Endodermal cell (in vitro differentiated cells): ENCODE results near the gene COL20A1. TPM values are rescaled to one million over a fixed set of nuclear protein-coding genes. Genes with fewer than 3 reads are reported as not detected.

ENCODE experiments used
- DNase-seq: peaks from one replicate; pipeline ENCODE4 v3.0.0-alpha.2; 2017
- H3K27ac ChIP-seq: 2 replicates; pipeline ENCODE4 v1.5.1; 2013; ENCODE audit warnings: mild to moderate bottlenecking, low read depth, low read length, moderate library complexity
- H3K27me3 ChIP-seq: 2 replicates; pipeline ENCODE4 v1.6.1; 2013; ENCODE audit warnings: mild to moderate bottlenecking, low read length, moderate library complexity; ENCODE audit not compliant: insufficient read depth, control insufficient read depth, poor library complexity, severe bottlenecking
- H3K36me3 ChIP-seq: 2 replicates; pipeline ENCODE4 v1.7.0; 2013; ENCODE audit warnings: mild to moderate bottlenecking, low read length, moderate library complexity; ENCODE audit not compliant: control insufficient read depth, insufficient read depth
- H3K4me1 ChIP-seq: one replicate; pipeline ENCODE4 v1.7.0; 2013; ENCODE audit warnings: low read length; ENCODE audit not compliant: control insufficient read depth, insufficient read depth
- H3K4me3 ChIP-seq: 2 replicates; pipeline ENCODE4 v1.5.1; 2013; ENCODE audit warnings: mild to moderate bottlenecking, low read length, moderate library complexity
- H3K9ac ChIP-seq: 2 replicates; pipeline ENCODE4 v1.6.1; 2013; ENCODE audit warnings: mild to moderate bottlenecking, low read length, moderate library complexity; ENCODE audit not compliant: poor library complexity, severe bottlenecking; ENCODE audit errors: extremely low read depth
- H3K9me3 ChIP-seq: 2 replicates; pipeline ENCODE4 v1.6.1; 2013; ENCODE audit warnings: mild to moderate bottlenecking, low read length, moderate library complexity; ENCODE audit not compliant: control insufficient read depth
- H3K27ac Mint-ChIP-seq: 2 replicates; pipeline ENCODE4 v1.8.0; 2020; ENCODE audit warnings: mixed read lengths
- H3K27me3 Mint-ChIP-seq: 2 replicates; pipeline ENCODE4 v1.8.0; 2021; ENCODE audit warnings: mild to moderate bottlenecking, mixed read lengths; ENCODE audit not compliant: insufficient read depth
- H3K36me3 Mint-ChIP-seq: 2 replicates; pipeline ENCODE4 v1.8.0; 2020; ENCODE audit warnings: low read depth, mixed read lengths
- H3K4me1 Mint-ChIP-seq: 2 replicates; pipeline ENCODE4 v1.8.0; 2020; ENCODE audit warnings: mixed read lengths
- H3K4me3 Mint-ChIP-seq: 2 replicates; pipeline ENCODE4 v1.8.0; 2020; ENCODE audit warnings: mild to moderate bottlenecking, moderate library complexity, mixed read lengths
- H3K9me3 Mint-ChIP-seq: 2 replicates; pipeline ENCODE4 v1.8.0; 2020; ENCODE audit warnings: mild to moderate bottlenecking, mixed read lengths
- WGBS, 2 experiments: methylation state at CpG; one replicate each; pipeline versions ENCODE4 v1.1.5 to v1.1.7; 2013; ENCODE audit warnings: missing lambda C conversion rate in 2 of 2, mixed read lengths in 1 of 2; ENCODE audit not compliant: insufficient coverage in 1 of 2, insufficient read length in 1 of 2; 5-methylcytosine and 5-hydroxymethylcytosine counted together
- total RNA-seq, 2 donors: library from RNA; stranded (reverse); fragmentation: NEBNext Ultra II Directional in 1 of 2; extraction: Animal tissue kit (Norgen Biotek cat#: 25700) in 1 of 2; gene quantifications; 2 replicates in 1 of 2; 3 replicates in 1 of 2; pipeline ENCODE4 v1.2.1, GENCODE V29; 2021
- TF ChIP-seq, protein P1 (sequence below): fragments of 200-600 bp; sonication (generic); conservative IDR thresholded peaks from 2 replicates; pipeline ENCODE4 v1.5.0; 2021; ENCODE audit warnings: antibody characterized with exemption, mild to moderate bottlenecking

COL20A1 gene
- total RNA-seq, 2 donors from 2014 or later, result 0.44 TPM; not detected in 1

DNA sequence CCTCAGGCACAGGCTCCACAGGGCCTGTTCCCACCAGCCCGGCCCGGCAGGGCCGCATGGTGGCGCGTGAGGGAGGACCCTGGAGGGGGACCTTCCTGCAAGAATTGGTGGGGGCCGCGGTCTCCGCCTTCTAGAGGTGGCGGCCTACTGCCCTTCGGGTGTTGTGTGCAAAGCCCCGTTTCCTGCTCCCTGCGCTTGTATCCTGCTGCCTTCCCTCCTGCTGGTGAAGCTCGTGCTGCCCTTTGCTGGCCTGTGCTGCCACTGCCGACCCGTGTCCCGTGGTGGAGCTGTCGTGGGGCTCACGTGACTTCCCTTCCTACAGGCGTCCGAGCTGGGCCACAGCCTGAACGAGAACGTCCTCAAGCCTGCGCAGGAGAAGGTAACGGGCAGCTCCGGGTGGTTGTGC lies 8.4 kb upstream of the COL20A1 start:
- 93 to 94% methylated on average over 20 to 25 of the region's 25 CpGs for WGBS, 2 experiments
- peaks cover 40% of the 10 kb centered on the region for H3K36me3 Mint-ChIP-seq
- H3K27me3 ChIP-seq, result no peaks in the 10 kb centered on the region
- H3K27me3 Mint-ChIP-seq, result no peaks in the 10 kb centered on the region
- peaks cover 25% of the 10 kb centered on the region for H3K36me3 ChIP-seq
- no peak overlapping the region for H3K9ac ChIP-seq
- no peaks in the 10 kb centered on the region for H3K9me3 ChIP-seq
- H3K4me1 ChIP-seq, result no peaks in the 10 kb centered on the region
- no peaks in the 10 kb centered on the region for H3K4me1 Mint-ChIP-seq
- no peak overlapping the region for H3K4me3 Mint-ChIP-seq
- no peak for DNase-seq
- H3K27ac Mint-ChIP-seq, result no peak overlapping the region
- no peak overlapping the region for H3K27ac ChIP-seq
- TF ChIP-seq, protein P1, sequence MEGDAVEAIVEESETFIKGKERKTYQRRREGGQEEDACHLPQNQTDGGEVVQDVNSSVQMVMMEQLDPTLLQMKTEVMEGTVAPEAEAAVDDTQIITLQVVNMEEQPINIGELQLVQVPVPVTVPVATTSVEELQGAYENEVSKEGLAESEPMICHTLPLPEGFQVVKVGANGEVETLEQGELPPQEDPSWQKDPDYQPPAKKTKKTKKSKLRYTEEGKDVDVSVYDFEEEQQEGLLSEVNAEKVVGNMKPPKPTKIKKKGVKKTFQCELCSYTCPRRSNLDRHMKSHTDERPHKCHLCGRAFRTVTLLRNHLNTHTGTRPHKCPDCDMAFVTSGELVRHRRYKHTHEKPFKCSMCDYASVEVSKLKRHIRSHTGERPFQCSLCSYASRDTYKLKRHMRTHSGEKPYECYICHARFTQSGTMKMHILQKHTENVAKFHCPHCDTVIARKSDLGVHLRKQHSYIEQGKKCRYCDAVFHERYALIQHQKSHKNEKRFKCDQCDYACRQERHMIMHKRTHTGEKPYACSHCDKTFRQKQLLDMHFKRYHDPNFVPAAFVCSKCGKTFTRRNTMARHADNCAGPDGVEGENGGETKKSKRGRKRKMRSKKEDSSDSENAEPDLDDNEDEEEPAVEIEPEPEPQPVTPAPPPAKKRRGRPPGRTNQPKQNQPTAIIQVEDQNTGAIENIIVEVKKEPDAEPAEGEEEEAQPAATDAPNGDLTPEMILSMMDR, result no peak
- no peak overlapping the region for H3K4me3 ChIP-seq
- H3K9me3 Mint-ChIP-seq, result no peaks in the 10 kb centered on the region

DNA sequence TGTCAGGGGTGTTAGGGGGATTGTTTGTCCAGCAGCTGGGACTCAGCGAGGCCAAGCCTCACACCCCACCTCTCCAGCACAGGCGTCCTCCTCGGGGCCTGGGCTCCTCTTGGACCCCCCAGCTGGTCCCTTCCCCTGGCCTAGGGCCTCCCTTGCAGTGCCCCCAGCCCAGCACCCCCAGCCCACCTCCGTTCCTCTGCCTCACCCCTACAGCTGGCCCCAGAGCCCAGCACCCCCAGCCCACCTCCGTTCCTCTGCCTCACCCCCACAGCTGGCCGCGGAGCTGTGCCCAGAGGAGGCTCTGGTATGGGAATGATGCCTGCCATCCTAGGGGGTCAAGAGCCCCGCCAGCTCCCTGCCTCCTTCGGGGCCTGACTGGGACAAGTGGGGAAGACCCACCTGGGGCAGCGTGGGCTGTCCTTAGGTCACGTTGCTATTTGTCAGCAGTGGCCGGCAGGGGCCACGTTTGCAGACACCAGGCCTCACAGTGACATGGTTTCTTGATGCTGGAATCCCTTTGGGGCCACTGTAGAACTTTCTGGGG lies 7.9 kb upstream of the COL20A1 start:
- no peak for DNase-seq
- Histone ChIP-seq H3K9me3 (no peaks in the 10 kb centered on the region), H3K27ac (no peak overlapping the region), H3K4me3 (no peak overlapping the region), H3K4me1 (no peaks in the 10 kb centered on the region), H3K9ac (no peak overlapping the region), H3K27me3 (no peaks in the 10 kb centered on the region), H3K36me3 (peaks cover 24% of the 10 kb centered on the region)
- Mint-ChIP-seq H3K9me3 (no peaks in the 10 kb centered on the region), H3K4me1 (no peaks in the 10 kb centered on the region), H3K27me3 (no peaks in the 10 kb centered on the region), H3K4me3 (no peak overlapping the region), H3K27ac (no peak overlapping the region), H3K36me3 (peaks cover 38% of the 10 kb centered on the region)
- 90% methylated on average over 6 to 13 of the region's 13 CpGs for WGBS, 2 experiments
- TF ChIP-seq, protein P1, result no peak

DNA sequence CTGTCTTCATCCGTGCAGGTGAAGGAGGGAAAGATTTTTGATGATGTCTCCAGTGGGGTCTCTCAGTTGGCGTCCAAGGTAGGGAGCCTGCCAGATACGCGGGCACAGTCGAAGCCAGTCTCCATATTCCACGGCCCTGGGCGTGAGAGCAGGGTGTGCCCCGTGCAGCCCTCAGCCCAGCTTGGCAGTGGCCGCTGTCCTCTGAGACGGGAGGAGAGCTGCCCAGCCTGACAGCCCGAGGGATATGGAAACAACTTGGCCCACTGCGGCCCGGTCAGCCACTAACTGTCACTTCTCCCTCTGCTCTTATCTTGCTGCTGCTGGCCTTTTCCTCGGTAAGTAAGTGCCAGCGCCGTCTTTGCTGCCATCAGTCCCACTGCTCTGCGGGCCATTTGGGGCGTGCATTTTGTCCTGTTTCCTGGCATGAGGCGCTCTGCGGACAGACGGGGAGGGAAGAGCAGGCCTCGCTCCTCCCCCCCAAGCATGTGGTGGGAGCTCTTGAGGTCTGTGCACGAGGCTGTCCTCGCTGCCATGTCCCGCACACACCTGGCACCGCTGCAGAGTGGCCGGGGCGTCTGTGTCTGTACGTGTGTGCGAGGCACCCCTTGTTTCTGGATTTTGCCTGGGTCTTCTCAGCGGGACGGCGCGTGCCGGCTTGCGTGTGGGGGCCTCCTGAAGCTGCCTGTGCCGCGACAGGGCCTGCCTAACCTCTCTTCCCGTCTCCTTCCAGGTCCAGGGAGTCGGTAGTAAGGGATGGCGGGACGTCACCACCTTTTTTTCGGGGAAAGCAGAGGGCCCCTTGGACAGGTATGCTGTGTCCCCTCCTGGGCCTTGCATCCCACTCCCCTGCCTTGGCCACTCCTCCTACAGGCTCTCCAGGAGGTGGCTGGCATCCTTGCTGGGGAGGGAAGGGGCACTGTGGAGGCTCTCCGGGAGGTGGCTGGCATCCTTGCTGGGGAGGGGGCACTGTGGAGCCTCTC lies 7.1 kb upstream of the COL20A1 start:
- Mint-ChIP-seq H3K27me3 (no peaks in the 10 kb centered on the region), H3K9me3 (no peaks in the 10 kb centered on the region), H3K27ac (no peak overlapping the region), H3K36me3 (peaks cover 31% of the 10 kb centered on the region), H3K4me1 (no peaks in the 10 kb centered on the region), H3K4me3 (no peak overlapping the region)
- Histone ChIP-seq H3K9ac (no peak overlapping the region), H3K4me1 (no peaks in the 10 kb centered on the region), H3K4me3 (no peak overlapping the region), H3K27ac (no peak overlapping the region), H3K27me3 (no peaks in the 10 kb centered on the region), H3K36me3 (peaks cover 16% of the 10 kb centered on the region), H3K9me3 (no peaks in the 10 kb centered on the region)
- WGBS, 2 experiments, result 93 to 97% methylated on average over 37 to 44 of the region's 44 CpGs
- TF ChIP-seq, protein P1, result no peak
- DNase-seq, result no peak
